Fibroblast of skin of back (primary cell): ENCODE data around the gene TEX14.
A peak's percentile ranks its signal among the peaks of the same experiment; 100 is the strongest.
"Not testable (repeated sequence)": the region's sequence is repeated elsewhere in the genome, so short reads cannot be mapped to it uniquely, and the experiment has no call there.

Experiments used
- DNase-seq: peaks from one replicate; pipeline ENCODE4 v3.0.0-alpha.2; 2013

The TEX14 gene

GRCh38 chr17:58692239-58693055 lies 602 bp upstream of the TEX14 start, which contains the start of gene RAD51C:
RAD51C (plus strand) TSS chr17:58692602; CDS start chr17:58692644, 42 bp downstream.
- DNase-seq, result peak; percentile 85

DNA sequence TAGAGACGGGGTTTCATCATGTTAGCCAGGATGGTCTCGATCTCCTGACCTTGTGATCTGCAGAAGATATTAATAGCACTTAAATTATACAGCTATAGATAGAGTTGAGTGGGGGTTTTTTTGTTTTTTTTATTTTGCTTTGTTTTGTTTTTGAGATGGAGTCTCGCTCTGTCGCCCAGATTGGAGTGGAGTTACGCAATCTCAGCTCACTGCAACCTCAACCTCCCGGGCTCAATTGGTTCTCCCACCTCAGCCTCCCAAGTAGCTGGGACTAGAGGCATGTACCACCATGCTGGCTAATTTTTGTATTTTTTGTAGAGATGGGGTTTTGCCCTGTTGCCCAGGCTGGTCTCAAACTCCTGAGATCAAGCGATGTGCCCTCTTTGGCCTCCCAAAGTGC lies 1.8 kb downstream of the TEX14 start:
- DNase-seq, result not testable (repeated sequence)

DNA sequence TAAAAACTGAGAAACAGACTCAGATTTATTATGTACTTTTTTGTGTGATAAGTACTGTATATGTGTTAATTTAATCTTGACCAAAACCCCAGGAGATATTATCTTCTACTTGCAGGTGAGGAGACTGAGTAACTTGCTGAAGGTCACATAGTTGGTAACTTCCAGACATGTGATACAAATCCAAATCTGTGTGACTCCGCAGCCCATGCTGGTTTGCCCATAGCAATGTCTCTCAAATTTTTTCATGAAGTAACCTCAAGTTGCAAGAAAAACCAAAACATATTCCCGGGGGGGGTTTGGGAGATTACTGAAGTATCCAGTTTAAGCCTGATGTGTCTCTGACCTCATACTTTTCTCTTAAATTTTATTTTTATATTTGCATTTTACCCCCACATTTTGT lies 3.3 kb downstream of the TEX14 start:
- no peak for DNase-seq

- DNase-seq, result no peak
Observed at GRCh38 chr17:58686980-58687379, 4.9 kb downstream of the TEX14 start.

DNA sequence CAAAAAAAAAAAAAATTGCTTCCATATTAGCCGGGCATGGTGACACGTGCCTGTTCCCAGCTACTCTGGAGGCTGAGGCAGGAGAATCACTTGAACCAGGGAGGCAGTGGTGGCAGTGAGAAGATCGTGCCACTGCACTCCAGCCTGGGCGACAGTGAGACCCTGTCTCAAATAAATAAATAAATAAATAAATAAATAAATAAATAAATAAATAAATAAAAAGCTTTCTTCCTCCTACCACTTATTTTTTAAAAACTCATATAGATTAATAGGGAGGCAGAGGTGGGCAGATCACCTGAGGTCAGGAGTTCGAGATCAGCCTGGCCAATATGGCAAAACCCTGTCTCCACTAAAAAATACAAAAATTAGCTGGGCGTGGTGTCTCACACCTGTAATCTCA lies 7.4 kb downstream of the TEX14 start:
- not testable (repeated sequence) for DNase-seq

DNA sequence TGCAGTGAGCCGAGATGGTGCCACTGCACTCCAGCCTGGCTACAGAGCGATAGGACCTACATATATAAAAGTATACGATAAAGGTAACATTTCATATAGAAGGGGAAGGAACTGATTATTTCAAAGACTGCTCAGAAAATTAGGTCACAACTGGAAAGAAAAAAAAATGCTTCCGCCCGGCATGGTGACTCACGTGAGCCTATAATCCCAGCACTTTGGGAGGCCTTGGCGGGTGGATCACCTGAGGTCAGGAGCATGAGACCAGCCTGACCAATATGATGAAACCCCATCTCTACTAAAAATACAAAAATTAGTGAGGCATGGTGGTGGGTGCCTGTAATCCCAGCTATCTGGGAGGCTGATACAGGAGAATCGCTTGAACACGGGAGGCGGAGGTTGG lies 7.8 kb downstream of the TEX14 start:
- DNase-seq, result no peak

DNA sequence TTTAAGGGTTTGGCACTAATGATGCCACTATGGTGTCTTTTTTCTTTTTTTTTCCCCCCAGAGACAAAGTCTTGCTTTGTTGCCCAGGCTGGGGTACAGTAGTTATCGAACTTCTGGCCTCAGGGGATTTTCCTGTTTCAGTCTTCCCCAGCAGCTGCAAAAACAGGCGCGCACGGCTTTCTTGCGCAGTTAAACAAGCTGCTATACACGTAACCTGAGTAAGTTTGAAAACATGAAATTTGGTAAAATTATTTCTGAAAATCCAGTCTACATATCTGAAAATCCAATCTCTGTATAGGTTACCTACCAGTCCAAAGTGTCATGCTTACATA lies 11.8 kb downstream of the TEX14 start:
- no peak for DNase-seq

DNA sequence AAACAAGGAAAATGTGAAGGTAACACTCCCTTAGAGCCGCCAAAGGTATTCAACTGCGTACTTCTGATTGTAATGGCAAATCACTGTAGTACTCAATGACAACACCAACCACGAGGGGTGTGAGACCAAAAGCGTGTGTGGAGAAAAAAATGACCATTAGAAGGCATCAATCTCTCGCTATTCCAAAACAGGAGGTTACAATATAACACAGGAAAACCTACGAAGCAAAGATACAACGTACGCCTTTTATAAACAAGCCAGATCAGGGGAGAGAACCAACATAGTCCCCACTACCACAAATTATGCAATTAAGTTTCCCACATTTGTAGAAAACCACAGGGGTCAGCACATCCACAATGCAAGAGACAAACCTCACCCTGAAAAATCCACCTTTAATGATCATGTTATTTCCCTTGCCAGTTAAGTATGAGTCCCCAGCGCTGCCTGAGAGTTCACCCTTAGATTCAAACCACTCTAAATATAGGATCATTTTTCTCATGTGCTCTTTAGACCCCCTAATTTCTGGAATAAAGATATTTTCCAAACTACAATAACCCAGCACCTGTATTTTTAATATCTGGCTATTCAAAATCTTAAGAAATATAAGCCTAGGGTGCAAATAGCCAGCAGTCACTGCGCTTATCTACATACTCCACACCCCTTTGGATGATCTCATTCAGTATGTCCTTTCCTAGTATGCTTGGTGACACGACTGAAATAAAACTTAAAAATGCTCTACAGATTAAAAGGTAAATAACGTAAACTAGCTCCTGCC lies 12.4 kb downstream of the TEX14 start:
- peak; percentile 21 for DNase-seq

DNA sequence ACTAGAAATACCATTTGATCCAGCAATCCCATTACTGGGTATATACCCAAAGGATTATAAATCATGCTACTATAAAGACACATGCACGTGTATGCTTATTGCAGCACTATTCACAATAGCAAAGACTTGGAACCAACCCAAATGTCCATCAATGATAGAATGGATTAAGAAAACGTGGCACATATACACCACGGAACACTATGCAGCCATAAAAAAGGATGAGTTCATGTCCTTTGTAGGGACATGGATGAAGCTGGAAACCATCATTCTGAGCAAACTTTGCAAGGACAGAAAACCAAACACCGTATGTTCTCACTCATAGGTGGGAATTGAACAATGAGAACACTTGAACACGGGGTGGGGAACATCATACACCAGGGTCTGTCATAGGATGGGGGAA lies 13.6 kb downstream of the TEX14 start:
- DNase-seq, result not testable (repeated sequence)

- peak; percentile 40 for DNase-seq
Observed at GRCh38 chr17:58677194-58677880, 14.5 kb downstream of the TEX14 start.

DNA sequence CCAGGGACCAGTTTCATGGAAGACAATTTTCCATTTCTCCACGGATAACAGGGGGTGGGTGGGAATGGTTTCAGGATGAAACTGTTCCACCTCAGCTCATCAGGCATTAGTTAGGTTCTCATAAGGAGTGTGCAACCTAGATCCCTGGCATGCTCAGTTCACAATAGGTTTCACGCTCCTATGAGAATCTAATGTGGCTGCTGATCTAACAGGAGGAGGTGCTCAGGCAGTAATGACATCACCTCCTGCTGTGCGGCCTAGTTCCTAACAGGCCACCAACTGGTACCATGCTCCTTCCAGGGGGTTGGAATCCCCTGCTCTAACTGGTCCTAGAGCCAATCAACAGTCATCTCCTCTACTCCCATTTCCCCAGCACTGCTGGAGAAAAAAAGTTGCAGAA lies 19.9 kb downstream of the TEX14 start:
- no peak for DNase-seq

- no peak for DNase-seq
Observed at GRCh38 chr17:58669853-58670252, 22.0 kb downstream of the TEX14 start.

DNA sequence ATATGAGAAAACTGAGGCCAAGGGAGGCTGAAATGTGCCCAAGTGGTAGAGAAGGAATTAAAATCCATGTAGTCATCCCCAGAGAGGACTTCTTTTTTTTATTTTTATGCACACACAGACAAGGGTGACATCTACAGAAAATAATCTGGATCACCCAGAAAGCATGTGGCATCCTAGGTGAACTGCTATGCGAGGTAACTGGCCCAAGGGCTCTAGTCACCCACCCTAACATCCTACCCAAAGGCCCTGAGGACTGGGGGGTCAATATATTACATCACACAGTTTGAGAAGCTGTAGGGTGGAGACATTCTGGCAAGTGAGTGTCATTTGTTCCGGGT lies 23.3 kb downstream of the TEX14 start:
- DNase-seq, result no peak

DNA sequence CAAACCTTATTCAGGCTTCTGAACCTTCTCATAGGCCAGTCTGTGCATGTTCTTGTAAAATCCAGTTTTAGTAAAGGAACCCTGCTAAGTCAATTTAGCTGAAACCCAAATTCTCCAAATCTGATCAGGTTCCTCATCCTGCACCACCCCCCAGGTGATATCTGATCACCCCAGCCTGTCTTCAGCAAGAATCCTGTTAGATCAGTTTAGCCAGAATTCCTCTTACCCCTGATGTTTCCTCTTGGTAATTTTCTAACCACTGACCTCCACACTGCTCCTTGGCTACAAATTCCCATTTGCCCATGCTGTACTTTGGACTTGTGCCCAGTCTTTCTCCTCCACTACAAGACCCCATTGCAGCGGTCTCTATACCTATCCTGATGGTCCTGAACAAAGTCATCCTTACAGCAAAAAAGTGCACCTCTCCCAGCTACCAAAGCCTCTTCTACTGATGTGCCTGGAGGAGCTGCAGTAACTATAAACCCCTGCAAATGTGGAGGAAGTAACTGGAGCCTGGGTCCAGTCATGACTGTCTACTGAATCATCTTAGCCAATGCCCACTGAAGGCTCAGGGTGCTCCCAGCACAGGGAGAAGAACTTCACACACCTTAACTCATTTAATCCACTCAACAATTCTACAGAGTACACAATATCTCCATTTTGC lies 23.8 kb downstream of the TEX14 start:
- DNase-seq, result no peak

GRCh38 chr17:58666858-58667267 lies 25.0 kb downstream of the TEX14 start:
- peak; percentile 18 for DNase-seq

DNA sequence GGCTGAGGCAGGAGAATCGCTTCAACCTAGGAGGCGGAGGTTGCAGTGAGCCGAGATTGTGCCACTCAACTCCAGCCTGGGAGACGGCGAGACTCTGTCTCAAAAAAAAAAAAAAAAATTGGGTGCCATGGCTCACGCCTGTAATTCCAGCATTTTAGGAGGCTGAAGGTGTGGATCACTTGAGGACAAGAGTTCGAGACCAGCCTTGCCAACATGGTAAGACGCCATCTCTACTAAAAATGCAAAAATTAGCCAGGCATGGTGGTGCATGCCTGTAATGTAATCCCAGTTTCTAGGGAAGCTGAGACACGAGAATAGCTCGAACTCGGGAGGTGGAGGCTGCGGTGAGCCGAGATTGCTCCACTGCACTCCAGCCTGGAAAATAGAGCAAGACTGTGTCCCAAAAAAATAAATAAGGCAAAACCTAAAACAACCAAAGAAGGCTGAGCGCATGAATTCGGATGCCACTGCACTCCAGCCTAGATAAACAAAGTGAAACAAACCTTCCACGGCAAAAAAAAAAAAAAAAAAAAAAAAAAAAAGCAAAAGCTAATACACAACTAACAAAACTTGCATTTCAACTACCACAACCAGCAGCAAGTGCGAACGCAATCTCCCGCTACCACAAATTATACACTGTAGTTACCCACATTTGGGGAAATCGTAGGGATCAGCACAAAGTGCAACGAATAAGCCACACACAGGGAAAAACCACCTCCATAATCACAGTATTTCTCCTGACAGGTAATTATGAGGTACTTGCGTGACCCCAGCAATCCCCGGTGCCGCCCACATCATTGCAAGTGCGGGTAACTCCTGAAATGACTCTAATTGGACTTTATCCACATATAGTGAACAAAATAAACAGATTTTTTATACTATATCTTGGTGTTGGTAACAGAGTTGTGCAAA lies 25.6 kb downstream of the TEX14 start:
- no peak for DNase-seq

DNA sequence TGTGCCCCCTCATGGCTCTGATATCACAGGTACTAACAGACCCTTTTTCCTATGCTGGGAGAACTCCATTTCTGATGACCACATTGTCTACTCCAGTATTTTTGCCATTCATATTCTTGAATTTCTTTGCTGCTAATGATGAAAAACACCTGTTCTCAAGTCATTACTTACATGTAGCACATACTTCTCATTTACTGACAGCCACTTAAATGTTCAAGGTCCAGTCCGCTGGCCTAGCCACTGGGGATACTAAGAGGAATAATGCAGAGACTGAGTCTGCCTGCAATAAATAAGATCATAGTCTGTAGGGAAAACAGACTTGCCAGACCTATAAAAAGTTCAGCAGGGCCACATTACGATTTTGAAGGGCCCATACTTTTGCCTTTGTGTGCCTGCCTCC lies 27.5 kb downstream of the TEX14 start:
- DNase-seq, result no peak

DNA sequence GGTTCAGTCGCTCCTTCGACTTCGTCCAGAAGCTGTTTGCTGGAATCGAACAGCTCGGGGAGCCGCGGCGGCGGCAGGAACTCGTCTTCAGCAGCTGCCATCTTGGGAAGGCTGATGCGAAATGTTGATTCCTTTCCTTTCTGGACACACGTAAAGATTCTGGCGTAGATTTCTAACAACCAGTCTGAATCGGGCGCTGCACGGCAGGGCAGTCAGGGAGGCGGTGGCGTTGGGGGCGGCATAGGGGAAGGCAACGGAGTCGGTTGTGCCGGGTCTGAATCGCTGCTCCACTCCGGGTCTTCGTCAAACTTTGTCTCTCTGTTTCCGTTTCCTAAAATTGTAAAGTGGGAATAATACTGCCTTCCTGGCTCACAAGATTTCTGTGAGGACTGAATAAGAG lies 30.3 kb downstream of the TEX14 start:
- no peak for DNase-seq

- no peak for DNase-seq
Observed at GRCh38 chr17:58660621-58661020, 31.2 kb downstream of the TEX14 start.

DNA sequence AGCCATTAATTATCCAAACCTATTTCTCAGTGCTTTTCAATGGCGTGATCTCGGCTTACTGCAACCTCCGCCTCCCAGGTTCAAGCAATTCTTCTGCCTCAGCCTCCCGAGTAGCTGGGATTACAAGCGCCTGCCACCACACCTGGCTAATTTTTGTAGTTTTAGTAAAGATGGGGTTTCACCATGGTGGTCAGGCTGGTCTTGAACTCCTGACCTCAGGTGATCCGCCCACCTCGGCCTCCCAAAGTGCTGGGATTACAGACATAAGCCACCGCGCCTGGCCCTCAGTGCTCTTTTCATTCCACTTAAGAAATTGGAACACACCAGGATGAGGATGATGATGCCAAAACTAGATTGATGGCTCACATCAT lies 32.1 kb downstream of the TEX14 start:
- not testable (repeated sequence) for DNase-seq

DNA sequence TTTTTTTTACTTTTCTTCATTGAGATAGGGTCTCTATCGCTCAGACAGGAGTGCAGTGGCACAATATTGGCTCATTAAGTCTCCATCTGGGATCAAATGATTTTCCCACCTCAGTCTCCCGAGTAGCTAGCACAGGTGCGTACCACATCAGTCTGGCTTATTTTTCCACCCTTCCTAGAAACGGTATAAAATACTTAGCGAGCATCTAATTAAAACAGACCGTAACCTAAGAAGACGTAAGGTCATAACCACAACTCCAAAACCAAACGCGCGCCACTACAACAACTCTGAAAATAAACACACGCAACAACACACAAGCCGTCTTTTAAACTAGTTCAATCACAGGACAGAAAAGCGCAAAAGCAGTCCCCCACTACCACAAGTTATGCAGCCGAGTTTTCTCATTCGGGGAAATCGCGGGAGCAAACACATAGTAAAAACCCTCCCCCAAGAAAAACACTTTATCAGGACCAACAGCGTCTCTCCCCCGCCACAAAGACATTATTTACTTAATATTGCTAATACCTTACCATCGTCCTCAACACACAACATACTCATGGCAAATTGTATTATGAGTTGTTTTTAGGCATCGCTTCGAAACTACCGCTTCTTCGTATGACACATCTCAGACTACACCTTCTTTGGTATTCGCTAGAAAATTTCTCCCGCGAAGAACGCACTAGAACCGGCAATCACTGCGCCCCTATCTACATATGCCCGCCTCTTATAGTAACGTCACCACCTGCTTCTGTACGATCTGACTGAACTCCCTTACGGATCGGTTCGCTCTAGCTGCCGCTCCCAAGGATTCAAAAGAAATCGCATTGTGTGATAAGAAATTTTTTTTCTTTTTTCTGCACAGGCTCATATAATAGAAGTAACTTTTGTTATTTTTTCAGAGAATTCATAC lies 32.8 kb downstream of the TEX14 start:
- DNase-seq, result peak; percentile 97
